Measurements from ENCODE around the gene GANC. TPM values are rescaled to one million over a fixed set of nuclear protein-coding genes. Genes with fewer than 3 reads are reported as not detected.
A peak's percentile ranks its signal among the peaks of the same experiment; 100 is the strongest.

GANC gene
- total and polyA plus RNA-seq, 9 of the 15 experiments (the other 6 are each of a cell fraction or from before 2014, with no cell fraction given): 10.9 to 19.0 (median 14.5) TPM

GRCh38 chr15:42275780-42276391, 2.9 kb downstream of the GANC start (continued):
- TF ChIP-seq ZNF639 (CRISPR knock-in tag; conservative IDR thresholded peaks at IDR 0.05 in 1 of 2, IDR thresholded peaks at IDR 0.05 in 1 of 2) (0 out of 4 replicates have a peak, but pooled peaks of 1 of the 2 experiments have one; percentile 30), E2F3 (CRISPR knock-in tag; IDR thresholded peaks at IDR 0.05) (no peak), CHAMP1 (IDR thresholded peaks at IDR 0.05) (no peak), ZBTB5 (IDR thresholded peaks at IDR 0.05) (no peak)
